GM12864 (cell line): ENCODE data around the gene SLC25A23.

Source experiments
- DNase-seq: peaks from one replicate; pipeline ENCODE4 v3.0.0-alpha.2; 2011; ENCODE audit warnings: low read depth
- H3K4me3 ChIP-seq: 2 replicates; pipeline ENCODE4 v1.5.1; 2011; ENCODE audit warnings: mild to moderate bottlenecking, low read depth, low read length, control low read depth
- CTCF ChIP-seq: IDR thresholded peaks from 2 replicates; pipeline ENCODE4 v1.5.1; 2011; ENCODE audit warnings: low read depth, mild to moderate bottlenecking, moderate library complexity, low read length, control low read depth, inconsistent platforms; ENCODE audit errors: missing control alignments

Gene SLC25A23

GRCh38 chr19:6423499-6424194 is 35.9 kb downstream of the SLC25A23 start:
- no peak for TF ChIP-seq CTCF
- DNase-seq: no peak
- H3K4me3 ChIP-seq: peak overlapping the region; percentile 70

GRCh38 chr19:6421075-6422014 is 38.2 kb downstream of the SLC25A23 start:
- no peak for DNase-seq
- no peak for TF ChIP-seq CTCF
- H3K4me3 ChIP-seq: no peak overlapping the region

GRCh38 chr19:6418562-6418932 is 41.0 kb downstream of the SLC25A23 start:
- no peak for DNase-seq
- no peak for TF ChIP-seq CTCF
- H3K4me3 ChIP-seq: no peak overlapping the region

- TF ChIP-seq CTCF: peak; percentile 4
- no peak overlapping the region for H3K4me3 ChIP-seq
- no peak for DNase-seq
These were observed 41.7 kb downstream of the SLC25A23 start for GRCh38 chr19:6417713-6418561.

GRCh38 chr19:6416658-6417405 is 42.8 kb downstream of the SLC25A23 start:
- H3K4me3 ChIP-seq: no peak overlapping the region
- DNase-seq: no peak
- no peak for TF ChIP-seq CTCF

- TF ChIP-seq CTCF: no peak
- no peak for DNase-seq
- no peak overlapping the region for H3K4me3 ChIP-seq
These were observed 43.9 kb downstream of the SLC25A23 start for GRCh38 chr19:6415591-6416190.
